NCI-H1930 (cell line): ENCODE data around the gene CD163.
"Not testable (repeated sequence)": the region's sequence is repeated elsewhere in the genome, so short reads cannot be mapped to it uniquely, and the experiment has no call there.

Experiments
- DNase-seq, 2 experiments: peaks; one replicate each; lab custom pipeline; 2025; lab: John Stamatoyannopoulos, UW

CD163 gene

GRCh38 chr12:7503686-7504415 lies at the start of gene CD163:
TSS of gene CD163 (minus strand) at chr12:7503777. CDS start at chr12:7503690, 87 bp downstream.
- DNase-seq, result no peak

- DNase-seq, result no peak
Measured at GRCh38 chr12:7542813-7543212, 39.2 kb upstream of the CD163 start.

- DNase-seq, result no peak
Measured at GRCh38 chr12:7542046-7542445, 38.5 kb upstream of the CD163 start.

DNA sequence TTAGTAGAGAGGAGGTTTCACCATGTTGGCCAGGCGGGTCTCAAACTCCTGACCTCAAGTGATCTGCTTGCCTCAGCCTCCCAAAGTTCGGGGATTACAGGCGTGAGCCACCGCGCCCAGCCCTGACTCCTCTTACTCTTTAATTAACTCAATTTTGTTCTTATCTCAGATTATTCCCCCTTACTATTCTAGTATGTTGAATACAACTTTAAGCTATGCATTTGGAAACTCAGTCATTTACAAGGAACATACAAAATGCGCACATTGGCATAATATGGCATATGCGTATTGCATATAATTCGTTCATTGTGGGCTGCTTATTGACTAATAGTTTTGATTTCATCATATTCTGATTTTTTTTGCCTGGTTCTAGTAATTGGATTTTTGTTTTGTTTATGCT lies 10.8 kb upstream of the CD163 start:
- DNase-seq, result no peak

GRCh38 chr12:7512553-7512952 lies 9.0 kb upstream of the CD163 start:
- DNase-seq, result no peak

DNA sequence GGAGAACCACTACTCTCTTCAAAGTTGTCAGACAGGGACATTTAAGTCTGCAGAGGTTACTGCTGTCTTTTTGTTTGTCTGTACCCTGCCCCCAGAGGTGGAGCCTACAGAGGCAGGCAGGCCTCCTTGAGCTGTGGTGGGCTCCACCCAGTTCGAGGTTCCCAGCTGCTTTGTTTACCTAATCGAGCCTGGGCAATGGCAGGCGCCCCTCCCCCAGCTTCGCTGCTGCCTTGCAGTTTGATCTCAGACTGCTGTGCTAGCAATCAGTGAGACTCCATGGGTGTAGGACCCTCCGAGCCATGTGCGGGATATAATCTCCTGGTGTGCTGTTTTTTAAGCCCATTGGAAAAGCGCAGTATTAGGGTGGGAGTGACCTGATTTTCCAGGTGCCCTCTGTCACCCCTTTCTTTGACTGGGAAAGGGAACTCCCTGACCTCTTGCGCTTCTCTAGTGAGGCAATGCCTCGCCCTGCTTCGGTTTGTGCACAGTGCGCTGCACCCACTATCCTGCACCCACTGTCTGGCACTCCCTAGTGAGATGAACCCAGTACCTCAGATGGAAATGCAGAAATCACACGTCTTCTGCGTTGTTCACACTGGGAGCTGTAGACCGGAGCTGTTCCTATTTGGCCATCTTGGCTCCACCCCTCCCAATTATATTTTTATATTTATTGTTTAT lies 6.4 kb upstream of the CD163 start:
- not testable (repeated sequence) for DNase-seq

- DNase-seq, result no peak
Measured at GRCh38 chr12:7502612-7503011, 965 bp downstream of the CD163 start.

DNA sequence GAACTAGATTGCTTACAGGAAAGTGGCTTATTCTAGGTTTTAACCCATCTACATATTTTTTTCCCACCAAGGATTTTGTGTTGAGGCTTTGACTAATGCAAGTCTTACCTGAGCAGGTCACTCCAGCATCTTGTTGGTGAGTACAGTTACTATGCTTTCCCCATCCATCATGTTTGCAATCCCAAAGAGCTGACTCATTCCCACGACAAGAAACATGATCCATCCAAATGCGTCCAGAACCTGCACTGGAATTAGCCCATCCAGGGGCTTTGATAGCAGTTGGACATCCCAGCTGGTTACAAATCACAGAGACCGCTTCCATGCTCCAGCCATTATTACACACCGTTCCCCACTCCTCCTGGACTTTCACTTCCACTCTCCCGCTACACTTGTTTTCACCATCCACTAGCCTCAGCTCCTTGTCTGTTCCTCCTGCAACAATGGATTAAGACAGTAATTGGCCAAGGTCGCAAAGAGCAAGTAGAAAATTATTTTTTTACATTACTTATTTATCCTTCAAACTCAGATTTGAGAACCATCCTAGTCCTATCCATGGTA lies 2.5 kb downstream of the CD163 start:
- no peak for DNase-seq

DNA sequence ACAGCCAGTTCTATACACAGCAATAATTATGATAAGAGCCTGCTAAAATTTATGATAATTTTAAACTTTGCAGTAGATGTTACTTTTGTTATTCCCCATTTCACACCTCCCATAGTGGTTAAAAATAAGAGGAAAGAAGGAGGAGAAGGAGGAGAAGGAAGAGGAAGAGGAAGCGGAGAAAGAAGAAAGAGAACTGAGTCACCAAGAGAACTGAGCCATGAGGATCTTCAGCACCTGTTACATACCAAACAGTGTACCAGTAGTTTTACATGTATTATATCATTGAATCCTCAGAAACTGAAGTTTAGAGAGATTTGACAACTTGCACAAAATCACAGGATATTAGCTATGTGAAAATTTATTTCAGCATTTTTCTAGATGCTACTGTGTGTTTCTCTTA lies 3.9 kb downstream of the CD163 start:
- no peak for DNase-seq

DNA sequence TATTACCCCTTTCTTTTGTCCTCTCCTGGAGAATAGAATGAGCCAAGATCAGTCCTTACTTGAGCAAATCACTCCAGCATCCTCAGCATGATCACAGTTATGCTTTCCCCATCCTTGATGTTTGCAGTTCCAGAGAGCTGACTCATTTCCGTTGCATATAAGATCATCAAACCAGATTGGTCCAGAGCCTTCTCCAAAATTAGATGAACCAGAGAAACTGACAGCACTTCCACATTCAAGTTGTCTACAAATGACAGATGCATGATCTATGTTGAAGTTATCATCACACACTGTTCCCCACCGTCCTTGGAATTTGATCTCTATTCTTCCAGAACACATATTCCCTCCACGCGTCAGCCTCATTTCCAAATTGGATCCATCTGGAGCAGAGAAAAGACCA lies 4.8 kb downstream of the CD163 start:
- no peak for DNase-seq

GRCh38 chr12:7497661-7498060 lies 5.9 kb downstream of the CD163 start:
- DNase-seq, result no peak

GRCh38 chr12:7496451-7496850 lies 7.1 kb downstream of the CD163 start:
- no peak for DNase-seq

GRCh38 chr12:7495136-7495535 lies 8.4 kb downstream of the CD163 start:
- no peak for DNase-seq

GRCh38 chr12:7493006-7493405 lies 10.6 kb downstream of the CD163 start:
- DNase-seq, result no peak

- no peak for DNase-seq
Measured at GRCh38 chr12:7486512-7486911, 17.1 kb downstream of the CD163 start.

- no peak for DNase-seq
Measured at GRCh38 chr12:7485095-7485494, 18.5 kb downstream of the CD163 start.

GRCh38 chr12:7483343-7483742 lies 20.2 kb downstream of the CD163 start:
- no peak for DNase-seq

DNA sequence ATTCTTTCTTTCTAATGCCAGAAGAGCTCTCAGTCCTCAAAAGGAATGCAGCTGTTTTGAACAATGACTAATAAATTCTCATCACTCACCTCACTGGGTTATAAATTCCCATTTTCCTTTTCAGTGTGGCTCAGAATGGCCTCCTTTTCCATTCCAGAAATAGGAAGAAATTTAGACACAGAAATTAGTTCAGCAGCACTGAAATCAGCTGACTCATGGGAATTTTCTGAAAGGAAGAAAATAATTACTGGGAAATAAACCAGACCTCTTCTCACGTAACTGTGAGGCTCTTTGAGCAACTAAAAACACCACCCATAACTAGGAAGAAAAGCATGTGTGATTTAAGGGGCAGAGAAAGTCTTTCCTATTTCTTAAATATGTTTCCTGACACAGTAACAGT lies 23.8 kb downstream of the CD163 start:
- no peak for DNase-seq

- DNase-seq, result no peak
Measured at GRCh38 chr12:7472060-7472459, 31.5 kb downstream of the CD163 start.

GRCh38 chr12:7460375-7461259 lies 43.0 kb downstream of the CD163 start:
- peak; percentile 13 to 60 for DNase-seq

- no peak for DNase-seq
Measured at GRCh38 chr12:7459973-7460372, 43.6 kb downstream of the CD163 start.

DNA sequence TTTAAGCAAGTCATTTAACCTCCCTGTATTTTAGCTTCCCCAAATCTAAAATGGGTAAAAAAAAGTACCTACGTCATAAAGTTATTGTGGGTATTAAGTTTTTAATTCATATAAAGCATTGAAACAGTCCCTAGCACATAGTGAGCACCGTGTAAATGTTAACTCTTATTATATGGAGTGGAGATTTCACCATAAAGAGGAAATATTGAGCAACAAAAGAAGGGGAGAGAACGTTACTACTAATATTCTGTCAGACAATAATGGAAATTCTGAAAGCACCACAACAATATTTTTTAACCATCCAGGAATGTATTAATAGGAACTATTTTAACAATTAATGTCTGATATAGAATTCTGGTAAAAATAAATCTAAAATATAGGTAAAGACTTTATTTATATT lies 51.8 kb downstream of the CD163 start:
- no peak for DNase-seq
